HTERT RPE-1 (cell line): ENCODE results near the gene CROT.

Experiments
- in situ Hi-C: fragments of 300-500 bp; cut with MboI; formaldehyde crosslinking; loops from 4 replicates; pipeline ENCODE4 v1.14.3; 2020; ENCODE audit warnings: low sequenced_read_pairs

The CROT gene

DNA sequence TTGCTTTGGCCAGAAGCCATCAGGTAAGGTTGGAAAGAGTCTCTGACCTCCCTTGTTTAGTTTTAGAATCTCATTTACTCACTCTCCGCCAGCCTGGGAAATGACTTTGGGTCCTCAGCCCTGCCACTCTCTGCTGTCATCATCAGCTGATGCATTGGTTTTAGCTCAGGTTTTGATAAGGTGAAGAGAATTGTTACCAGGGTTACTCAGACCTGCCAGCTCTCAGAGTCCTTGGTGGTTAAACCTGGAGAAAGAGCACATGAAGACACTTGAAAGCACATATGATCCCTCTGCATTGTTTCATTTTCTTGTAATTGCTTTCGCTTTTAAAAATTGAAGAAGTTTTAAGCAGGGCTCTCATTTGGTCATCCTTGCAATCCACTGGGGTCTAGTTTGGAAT, 4.0 kb upstream of the CROT start:
- in situ Hi-C loops, result no loop called here

GRCh38 chr7:87342231-87342630, 3.2 kb upstream of the CROT start:
- in situ Hi-C loops, result no loop called here

DNA sequence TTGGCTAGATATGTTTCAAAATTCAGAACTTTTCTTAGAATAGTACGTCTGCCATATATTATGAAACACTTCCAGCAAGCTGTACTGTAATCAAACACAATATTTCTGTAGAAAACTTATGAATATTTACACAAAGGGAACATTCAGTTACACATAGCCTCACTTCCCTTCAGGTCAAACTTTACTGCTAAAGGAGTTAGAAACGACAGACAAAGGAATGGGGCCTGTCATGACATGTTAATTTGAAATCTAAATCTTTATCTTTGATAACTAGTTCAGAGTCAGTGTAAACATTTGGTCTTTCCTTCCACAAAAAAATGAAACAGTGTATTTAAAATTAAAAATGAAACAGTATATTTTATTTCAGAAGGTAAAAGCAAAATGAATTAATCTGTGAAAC, 1.0 kb upstream of the CROT start:
- in situ Hi-C loops, result no loop called here

DNA sequence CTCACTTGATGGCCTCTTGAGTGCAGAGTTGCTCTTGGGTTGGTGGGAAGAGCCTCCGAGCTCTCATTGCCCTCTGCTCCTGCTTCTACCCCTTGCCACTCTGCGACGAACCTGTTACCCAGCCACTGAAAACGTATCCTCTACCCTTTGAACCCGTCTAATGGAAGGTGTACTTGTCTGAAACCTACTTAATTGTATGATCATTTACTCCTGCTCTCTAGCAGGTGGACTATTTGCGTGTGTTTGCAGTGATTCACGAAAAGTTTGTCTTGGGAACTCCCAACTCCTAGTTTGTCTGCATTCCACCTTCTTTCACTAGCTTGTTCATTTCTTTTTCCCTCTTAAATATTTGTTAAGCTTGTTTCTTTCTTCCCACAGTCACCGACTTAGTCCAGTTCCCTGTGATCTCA, 503 bp downstream of the CROT start:
- in situ Hi-C loops, result no loop called here

GRCh38 chr7:87347207-87347606, 1.7 kb downstream of the CROT start:
- in situ Hi-C loops, result no loop called here

- in situ Hi-C loops, result no loop called here
Observed at GRCh38 chr7:87347664-87348063, 2.2 kb downstream of the CROT start.

DNA sequence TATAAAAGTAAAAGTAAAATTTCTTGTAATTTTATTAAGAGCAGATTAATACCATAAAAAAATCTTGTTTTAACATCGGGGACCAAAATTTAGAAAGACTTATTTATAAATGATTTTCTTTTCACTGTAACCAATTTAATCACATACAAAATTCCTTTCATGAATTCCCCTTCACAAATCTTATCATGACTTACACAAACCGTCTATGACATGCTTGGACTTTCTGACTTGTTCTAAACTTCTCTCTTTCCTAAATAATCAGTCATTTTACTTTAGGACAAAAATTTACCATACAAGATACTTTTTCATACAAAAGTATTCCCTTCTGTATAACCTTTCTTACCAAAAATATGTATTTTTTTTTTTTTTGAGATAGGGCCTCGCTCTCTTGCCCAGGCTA, 9.3 kb downstream of the CROT start:
- in situ Hi-C loops, result no loop called here

DNA sequence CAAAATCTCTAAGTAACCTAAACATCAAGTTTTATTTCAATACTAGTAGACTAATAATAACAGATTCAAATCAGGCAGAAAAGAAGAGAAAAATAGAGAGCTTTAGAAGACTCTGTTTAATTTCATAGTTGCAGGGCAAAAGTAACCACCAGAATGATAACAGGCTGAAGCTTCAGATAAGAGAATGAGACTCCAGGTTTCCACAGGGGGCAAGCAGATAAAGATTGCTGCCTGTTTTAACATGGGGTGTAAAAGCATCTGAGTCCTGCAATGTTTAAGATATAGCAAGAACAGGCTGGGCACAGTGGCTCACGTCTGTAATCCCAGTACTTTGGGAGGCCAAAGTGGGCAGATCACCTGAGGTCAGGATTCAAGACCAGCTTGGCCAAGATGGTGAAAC, 11.0 kb downstream of the CROT start:
- in situ Hi-C loops, result no loop called here

GRCh38 chr7:87359366-87359765, 13.9 kb downstream of the CROT start:
- in situ Hi-C loops, result no loop called here

DNA sequence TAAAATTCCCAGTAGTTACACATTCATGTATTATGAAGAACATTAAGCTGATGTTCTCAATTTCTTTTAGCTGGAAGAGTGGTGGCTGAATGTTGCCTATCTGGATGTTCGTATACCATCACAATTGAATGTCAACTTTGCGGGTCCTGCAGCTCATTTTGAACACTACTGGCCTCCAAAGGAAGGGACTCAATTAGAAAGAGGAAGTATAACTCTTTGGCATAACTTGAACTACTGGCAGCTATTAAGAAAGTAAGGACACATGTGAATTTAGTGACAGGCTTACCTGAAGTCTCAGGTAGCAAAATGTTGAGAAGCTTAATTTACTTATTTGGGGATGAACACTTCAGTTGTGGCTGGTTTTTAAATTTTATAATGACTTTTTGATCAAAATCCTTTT, 15.9 kb downstream of the CROT start:
- in situ Hi-C loops, result no loop called here

DNA sequence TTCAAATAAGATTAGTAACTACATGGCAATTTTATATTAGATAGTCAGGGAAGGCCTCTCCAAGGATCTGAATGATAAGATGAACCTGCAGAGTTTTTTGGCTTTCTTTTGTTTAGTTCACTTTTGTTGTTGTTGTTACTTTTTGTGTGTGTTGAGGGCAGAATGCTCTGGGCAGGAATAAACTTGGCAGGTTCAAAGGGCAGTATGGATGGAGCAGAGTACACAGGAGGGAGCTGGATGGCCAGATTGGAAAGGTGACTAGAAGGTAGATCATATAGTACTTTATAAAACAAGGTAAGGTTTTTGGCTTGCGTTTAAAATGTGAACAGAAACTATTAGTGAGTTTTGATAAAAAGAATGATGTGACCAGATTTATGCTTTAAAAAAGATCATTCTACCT, 17.9 kb downstream of the CROT start:
- in situ Hi-C loops, result no loop called here

DNA sequence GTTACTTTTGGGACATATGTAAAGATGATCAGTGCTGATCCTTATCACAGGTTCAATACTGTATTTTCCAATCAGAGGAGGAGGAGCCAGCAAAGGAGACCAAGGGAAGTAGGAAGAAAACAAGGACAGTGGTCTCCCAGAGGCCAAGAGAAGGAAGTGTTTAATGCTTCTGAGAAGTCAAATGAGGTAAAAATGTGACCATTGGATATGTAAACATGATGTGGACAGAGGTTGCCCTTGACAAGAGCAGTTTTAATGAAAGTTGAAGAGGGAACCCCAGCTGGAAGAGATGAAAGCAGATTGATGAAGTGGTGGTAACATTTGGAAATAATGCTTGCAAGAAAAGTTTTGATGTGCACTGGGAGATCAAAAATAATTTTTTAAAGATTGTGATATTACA, 18.8 kb downstream of the CROT start:
- in situ Hi-C loops, result no loop called here

DNA sequence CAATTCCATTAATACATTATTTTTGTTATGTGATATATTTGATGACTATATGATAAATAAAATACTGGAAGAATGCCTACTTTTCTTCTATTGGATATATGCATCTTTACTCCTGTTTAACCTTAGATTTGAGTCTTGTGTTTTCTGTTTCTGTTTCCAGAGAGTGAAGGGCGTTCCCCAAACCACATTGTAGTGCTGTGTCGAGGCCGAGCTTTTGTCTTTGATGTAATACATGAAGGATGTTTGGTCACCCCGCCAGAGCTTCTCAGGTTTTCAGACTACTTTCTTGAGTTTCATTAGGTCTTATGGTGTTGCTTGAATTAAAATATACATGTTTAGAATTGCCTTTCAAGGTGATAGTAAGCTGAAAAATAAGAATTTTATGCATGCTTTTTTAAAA, 23.8 kb downstream of the CROT start:
- in situ Hi-C loops, result no loop called here

GRCh38 chr7:87370660-87371180, 25.3 kb downstream of the CROT start:
- in situ Hi-C loops, result no loop called here

- in situ Hi-C loops, result no loop called here
Observed at GRCh38 chr7:87375662-87376435, 30.4 kb downstream of the CROT start.

DNA sequence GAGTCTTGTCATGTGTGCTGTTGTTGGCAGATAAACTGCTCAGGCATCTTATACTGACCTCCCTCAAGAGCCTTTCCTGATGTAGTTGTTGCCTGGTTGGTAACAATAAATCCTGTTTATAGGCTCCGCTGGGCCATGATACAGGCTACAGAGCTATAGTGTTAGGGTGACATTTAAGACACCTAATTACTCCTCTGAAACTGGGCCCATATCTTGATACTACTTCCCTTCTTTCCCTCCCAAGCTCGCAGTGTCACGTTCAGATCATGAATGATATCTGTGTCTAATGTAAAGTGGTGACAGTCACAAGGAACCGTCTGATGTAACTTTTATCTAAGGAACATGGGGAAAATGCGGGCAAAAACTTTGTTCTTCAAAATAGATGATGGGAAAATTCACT, 35.4 kb downstream of the CROT start:
- in situ Hi-C loops, result no loop called here

GRCh38 chr7:87391020-87391701, 45.7 kb downstream of the CROT start:
- in situ Hi-C loops, result no loop called here

GRCh38 chr7:87395442-87396020, 50.1 kb downstream of the CROT start:
- in situ Hi-C loops, result no loop called here

GRCh38 chr7:87398446-87398845, 53.0 kb downstream of the CROT start:
- in situ Hi-C loops, result no loop called here

DNA sequence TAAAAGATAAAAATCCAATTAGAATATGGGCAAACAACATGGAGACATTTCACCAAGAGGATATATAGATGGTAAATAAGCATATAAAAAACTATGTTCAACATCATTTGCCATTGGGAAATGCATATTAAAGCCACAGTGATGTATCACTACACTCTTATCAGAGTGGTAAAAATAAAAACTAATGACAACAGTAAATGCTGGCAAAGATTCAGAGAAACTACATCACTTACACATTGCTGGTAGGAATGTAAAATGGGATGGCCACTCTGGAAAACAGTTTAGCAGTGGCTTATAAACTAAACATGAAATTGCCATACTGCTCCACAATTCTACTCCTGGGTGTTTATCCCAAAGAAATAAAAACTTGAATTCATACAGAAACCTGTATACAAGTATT, 59.2 kb downstream of the CROT start:
- in situ Hi-C loops, result no loop called here

DNA sequence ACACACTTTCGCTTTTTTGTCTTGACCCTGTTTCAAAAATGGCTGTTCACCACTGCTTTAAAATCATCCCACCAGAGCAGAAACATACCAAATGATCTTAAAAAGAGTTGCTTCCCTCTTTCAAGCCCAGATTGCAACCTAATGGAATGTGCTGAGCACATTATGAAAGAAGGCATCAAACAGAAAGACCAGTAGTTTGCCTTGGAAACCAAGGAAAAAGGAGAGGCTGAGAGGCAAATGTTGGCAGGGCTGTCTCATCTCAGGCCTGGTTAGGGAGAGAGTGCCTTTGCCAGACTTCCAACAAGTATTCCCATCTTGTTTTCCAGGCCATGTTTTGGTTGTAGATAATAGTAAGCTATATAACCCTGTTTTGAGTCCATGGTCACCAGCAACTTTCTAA, 65.7 kb downstream of the CROT start:
- in situ Hi-C loops, result no loop called here

- in situ Hi-C loops, result no loop called here
Observed at GRCh38 chr7:87413029-87413428, 67.6 kb downstream of the CROT start.
